WTC11 (cell line): ENCODE results near the gene CACNA1B. TPM values are rescaled to one million over a fixed set of nuclear protein-coding genes. Genes with fewer than 3 reads are reported as not detected.
A peak's percentile ranks its signal among the peaks of the same experiment; 100 is the strongest.

Experiments
- ATAC-seq: fragments of 200-7000 bp; cut with Tn5 transposase; 2 replicates; pipeline ENCODE4 v1.10.0; 2021; ENCODE audit warnings: mild to moderate bottlenecking, moderate library complexity
- CTCF ChIA-PET: fragments of 300-600 bp; sonication (Branson Sonifier 250); formaldehyde crosslinking; loops from one replicate; lab custom pipeline; 2021; ENCODE audit warnings: antibody characterized with exemption; lab: Charles Lee
- POLR2A ChIA-PET: fragments of 350-600 bp; sonication (Branson Sonifier 250); formaldehyde crosslinking; loops from one replicate; lab custom pipeline; 2021; ENCODE audit warnings: antibody characterized with exemption; lab: Charles Lee
- DNase-seq: peaks from one replicate; pipeline ENCODE4 v3.0.0; 2021; ENCODE audit warnings: low spot score
- H3K27ac Mint-ChIP-seq: 2 replicates; pipeline ENCODE4 v1.8.0; 2021; ENCODE audit warnings: mixed read lengths
- H3K27me3 Mint-ChIP-seq: 2 replicates; pipeline ENCODE4 v1.8.0; 2021; ENCODE audit warnings: low read depth, mild to moderate bottlenecking, moderate library complexity, mixed read lengths
- H3K36me3 Mint-ChIP-seq: 2 replicates; pipeline ENCODE4 v1.8.0; 2021; ENCODE audit warnings: mixed read lengths
- H3K4me1 Mint-ChIP-seq: 2 replicates; pipeline ENCODE4 v1.8.0; 2022; ENCODE audit warnings: mixed read lengths
- H3K4me3 Mint-ChIP-seq: 2 replicates; pipeline ENCODE4 v1.8.0; 2021; ENCODE audit warnings: mild to moderate bottlenecking, moderate library complexity, mixed read lengths
- H3K9me3 Mint-ChIP-seq: 2 replicates; pipeline ENCODE4 v1.8.0; 2021; ENCODE audit warnings: mixed read lengths
- ATF1 ChIP-seq: sonication (generic); formaldehyde crosslinking; IDR thresholded peaks from 2 replicates; pipeline ENCODE4 v1.8.1; 2023; ENCODE audit warnings: mild to moderate bottlenecking, moderate library complexity, missing genetic modification reagents
- FOXK1 ChIP-seq: sonication (generic); formaldehyde crosslinking; IDR thresholded peaks from 2 replicates; pipeline ENCODE4 v1.8.0; 2022; ENCODE audit warnings: mild to moderate bottlenecking, moderate library complexity, missing genetic modification reagents
- GTF2I ChIP-seq: fragments of 250-450 bp; sonication (Bioruptor Pico); conservative IDR thresholded peaks from 2 replicates; pipeline ENCODE4 v1.4.0; 2021; ENCODE audit warnings: mild to moderate bottlenecking
- JUN ChIP-seq: sonication (generic); formaldehyde crosslinking; IDR thresholded peaks from 2 replicates; pipeline ENCODE4 v1.8.0; 2023; ENCODE audit warnings: mild to moderate bottlenecking, missing genetic modification reagents
- MXD4 ChIP-seq: fragments of 250-450 bp; sonication (Bioruptor Pico); IDR thresholded peaks from 2 replicates; pipeline ENCODE4 v1.8.0; 2021; ENCODE audit warnings: mild to moderate bottlenecking, moderate library complexity, borderline replicate concordance
- TCF7 ChIP-seq: sonication (generic); formaldehyde crosslinking; IDR thresholded peaks from 2 replicates; pipeline ENCODE4 v1.8.0; 2022; ENCODE audit warnings: mild to moderate bottlenecking, low read depth, missing genetic modification reagents, moderate library complexity
- TEAD4 ChIP-seq: sonication (generic); formaldehyde crosslinking; IDR thresholded peaks from 2 replicates; pipeline ENCODE4 v1.8.0; 2022; ENCODE audit warnings: mild to moderate bottlenecking, missing genetic modification reagents
- ZNF121 ChIP-seq: sonication (generic); formaldehyde crosslinking; IDR thresholded peaks from 2 replicates; pipeline ENCODE4 v1.8.0; 2023; ENCODE audit warnings: missing genetic modification reagents
- ZNF232 ChIP-seq: sonication (generic); formaldehyde crosslinking; IDR thresholded peaks from 2 replicates; pipeline ENCODE4 v1.8.0; 2022; ENCODE audit warnings: mild to moderate bottlenecking, missing genetic modification reagents
- ZNF263 ChIP-seq: sonication (generic); formaldehyde crosslinking; IDR thresholded peaks from 2 replicates; pipeline ENCODE4 v1.8.1; 2022; ENCODE audit warnings: low read depth, mild to moderate bottlenecking, moderate library complexity, missing genetic modification reagents
- ZNF317 ChIP-seq: sonication (generic); formaldehyde crosslinking; IDR thresholded peaks from 2 replicates; pipeline ENCODE4 v1.8.1; 2023; ENCODE audit warnings: low read depth, mild to moderate bottlenecking, moderate library complexity, missing genetic modification reagents, borderline replicate concordance
- ZNF423 ChIP-seq: fragments of 250-450 bp; sonication (Bioruptor Pico); IDR thresholded peaks from 2 replicates; pipeline ENCODE4 v2.1.2; 2022; ENCODE audit warnings: mild to moderate bottlenecking, moderate library complexity
- total RNA-seq: library from RNA; stranded (reverse); gene quantifications from 3 replicates; pipeline ENCODE4 v1.2.3, GENCODE V29; 2021
- TF ChIP-seq, protein P1 (sequence below): sonication (generic); formaldehyde crosslinking; conservative IDR thresholded peaks from 2 replicates; pipeline ENCODE4 v1.8.1; 2022; ENCODE audit warnings: mild to moderate bottlenecking, missing genetic modification reagents
- TF ChIP-seq, protein P2 (sequence below): fragments of 250-450 bp; sonication (Bioruptor Pico); IDR thresholded peaks from 2 replicates; pipeline ENCODE4 v1.9.0; 2021; ENCODE audit warnings: mild to moderate bottlenecking, borderline replicate concordance
- TF ChIP-seq, protein P3 (sequence below): fragments of 250-450 bp; sonication (Bioruptor Pico); IDR thresholded peaks from 2 replicates; pipeline ENCODE4 v1.9.0; 2021; ENCODE audit warnings: mild to moderate bottlenecking
- TF ChIP-seq, protein P4 (sequence below): sonication (generic); formaldehyde crosslinking; IDR thresholded peaks from 2 replicates; pipeline ENCODE4 v1.8.0; 2023; ENCODE audit warnings: missing genetic modification reagents
- TF ChIP-seq, protein P5 (sequence below): sonication (generic); formaldehyde crosslinking; IDR thresholded peaks from 2 replicates; pipeline ENCODE4 v1.8.1; 2023; ENCODE audit warnings: mild to moderate bottlenecking, missing genetic modification reagents, moderate library complexity
- TF ChIP-seq, protein P6 (sequence below): fragments of 200-600 bp; IDR thresholded peaks from 2 replicates; pipeline ENCODE4 v1.8.0; 2022; ENCODE audit warnings: antibody characterized with exemption
- TF ChIP-seq, protein P7 (sequence below): sonication (generic); formaldehyde crosslinking; IDR thresholded peaks from 2 replicates; pipeline ENCODE4 v1.8.0; 2023; ENCODE audit warnings: mild to moderate bottlenecking, missing genetic modification reagents
- TF ChIP-seq, protein P8 (sequence below): sonication (generic); formaldehyde crosslinking; IDR thresholded peaks from 2 replicates; pipeline ENCODE4 v1.8.1; 2022; ENCODE audit warnings: missing genetic modification reagents, borderline replicate concordance

CACNA1B gene
- total RNA-seq, 1 experiment from 2014 or later: 8.4 TPM

DNA sequence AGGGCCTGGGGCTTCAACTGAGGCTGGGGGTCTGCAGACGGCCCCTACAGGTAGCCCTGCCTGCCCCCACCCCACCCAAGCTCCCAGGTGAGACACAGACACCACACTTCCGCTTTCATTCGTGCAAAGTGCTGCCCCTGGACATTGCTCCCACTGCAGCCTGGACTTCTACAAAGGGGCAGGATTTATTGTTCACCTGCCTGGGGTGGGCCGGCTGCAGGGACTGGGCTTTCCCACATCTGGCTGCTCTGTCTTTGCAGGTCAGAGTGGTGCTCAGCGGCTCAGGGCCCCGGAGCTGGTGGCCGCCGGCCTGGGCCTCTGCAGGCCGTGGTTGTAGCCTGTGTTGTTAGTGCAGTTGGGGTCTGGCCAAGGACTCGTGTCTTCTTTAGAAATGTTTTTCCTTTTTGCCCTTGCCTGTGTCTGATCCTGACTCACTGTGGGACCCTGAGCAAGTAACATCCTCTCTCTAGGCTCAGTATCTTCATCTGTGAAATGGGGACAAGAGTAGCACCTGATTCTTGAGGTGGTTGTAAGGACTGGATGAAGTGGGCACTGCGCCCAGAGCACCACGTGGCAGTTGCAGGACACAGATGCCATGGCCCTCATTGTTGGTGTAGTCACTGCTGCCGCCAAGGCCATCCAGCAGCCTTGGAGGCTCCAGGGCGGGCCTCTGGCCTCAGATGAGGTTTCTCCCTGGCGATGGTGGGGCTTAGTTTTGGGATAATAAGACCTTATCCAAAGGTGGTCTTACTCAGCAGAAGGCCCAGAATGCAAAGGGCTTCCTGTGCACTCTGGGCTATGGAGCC is 143.9 kb downstream of the CACNA1B start:
- peaks cover 10% of the 10 kb centered on the region for H3K27me3 Mint-ChIP-seq
- no peak overlapping the region for H3K27ac Mint-ChIP-seq
- TF ChIP-seq, protein P1, sequence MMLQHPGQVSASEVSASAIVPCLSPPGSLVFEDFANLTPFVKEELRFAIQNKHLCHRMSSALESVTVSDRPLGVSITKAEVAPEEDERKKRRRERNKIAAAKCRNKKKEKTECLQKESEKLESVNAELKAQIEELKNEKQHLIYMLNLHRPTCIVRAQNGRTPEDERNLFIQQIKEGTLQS (CRISPR knock-in tag): no peak
- TF ChIP-seq ZNF317 (CRISPR knock-in tag) (no peak), JUN (CRISPR knock-in tag) (no peak), ATF1 (CRISPR knock-in tag) (no peak), TEAD4 (CRISPR knock-in tag) (no peak), MXD4 (CRISPR knock-in tag) (no peak), ZNF121 (CRISPR knock-in tag) (no peak), ZNF232 (CRISPR knock-in tag) (no peak), TCF7 (CRISPR knock-in tag) (no peak)
- TF ChIP-seq, protein P2, sequence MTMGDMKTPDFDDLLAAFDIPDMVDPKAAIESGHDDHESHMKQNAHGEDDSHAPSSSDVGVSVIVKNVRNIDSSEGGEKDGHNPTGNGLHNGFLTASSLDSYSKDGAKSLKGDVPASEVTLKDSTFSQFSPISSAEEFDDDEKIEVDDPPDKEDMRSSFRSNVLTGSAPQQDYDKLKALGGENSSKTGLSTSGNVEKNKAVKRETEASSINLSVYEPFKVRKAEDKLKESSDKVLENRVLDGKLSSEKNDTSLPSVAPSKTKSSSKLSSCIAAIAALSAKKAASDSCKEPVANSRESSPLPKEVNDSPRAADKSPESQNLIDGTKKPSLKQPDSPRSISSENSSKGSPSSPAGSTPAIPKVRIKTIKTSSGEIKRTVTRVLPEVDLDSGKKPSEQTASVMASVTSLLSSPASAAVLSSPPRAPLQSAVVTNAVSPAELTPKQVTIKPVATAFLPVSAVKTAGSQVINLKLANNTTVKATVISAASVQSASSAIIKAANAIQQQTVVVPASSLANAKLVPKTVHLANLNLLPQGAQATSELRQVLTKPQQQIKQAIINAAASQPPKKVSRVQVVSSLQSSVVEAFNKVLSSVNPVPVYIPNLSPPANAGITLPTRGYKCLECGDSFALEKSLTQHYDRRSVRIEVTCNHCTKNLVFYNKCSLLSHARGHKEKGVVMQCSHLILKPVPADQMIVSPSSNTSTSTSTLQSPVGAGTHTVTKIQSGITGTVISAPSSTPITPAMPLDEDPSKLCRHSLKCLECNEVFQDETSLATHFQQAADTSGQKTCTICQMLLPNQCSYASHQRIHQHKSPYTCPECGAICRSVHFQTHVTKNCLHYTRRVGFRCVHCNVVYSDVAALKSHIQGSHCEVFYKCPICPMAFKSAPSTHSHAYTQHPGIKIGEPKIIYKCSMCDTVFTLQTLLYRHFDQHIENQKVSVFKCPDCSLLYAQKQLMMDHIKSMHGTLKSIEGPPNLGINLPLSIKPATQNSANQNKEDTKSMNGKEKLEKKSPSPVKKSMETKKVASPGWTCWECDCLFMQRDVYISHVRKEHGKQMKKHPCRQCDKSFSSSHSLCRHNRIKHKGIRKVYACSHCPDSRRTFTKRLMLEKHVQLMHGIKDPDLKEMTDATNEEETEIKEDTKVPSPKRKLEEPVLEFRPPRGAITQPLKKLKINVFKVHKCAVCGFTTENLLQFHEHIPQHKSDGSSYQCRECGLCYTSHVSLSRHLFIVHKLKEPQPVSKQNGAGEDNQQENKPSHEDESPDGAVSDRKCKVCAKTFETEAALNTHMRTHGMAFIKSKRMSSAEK: no peak
- TF ChIP-seq, protein P3, sequence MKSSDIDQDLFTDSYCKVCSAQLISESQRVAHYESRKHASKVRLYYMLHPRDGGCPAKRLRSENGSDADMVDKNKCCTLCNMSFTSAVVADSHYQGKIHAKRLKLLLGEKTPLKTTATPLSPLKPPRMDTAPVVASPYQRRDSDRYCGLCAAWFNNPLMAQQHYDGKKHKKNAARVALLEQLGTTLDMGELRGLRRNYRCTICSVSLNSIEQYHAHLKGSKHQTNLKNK (CRISPR knock-in tag): no peak
- TF ChIP-seq, protein P4, sequence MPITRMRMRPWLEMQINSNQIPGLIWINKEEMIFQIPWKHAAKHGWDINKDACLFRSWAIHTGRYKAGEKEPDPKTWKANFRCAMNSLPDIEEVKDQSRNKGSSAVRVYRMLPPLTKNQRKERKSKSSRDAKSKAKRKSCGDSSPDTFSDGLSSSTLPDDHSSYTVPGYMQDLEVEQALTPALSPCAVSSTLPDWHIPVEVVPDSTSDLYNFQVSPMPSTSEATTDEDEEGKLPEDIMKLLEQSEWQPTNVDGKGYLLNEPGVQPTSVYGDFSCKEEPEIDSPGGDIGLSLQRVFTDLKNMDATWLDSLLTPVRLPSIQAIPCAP (CRISPR knock-in tag): no peak
- TF ChIP-seq, protein P5, sequence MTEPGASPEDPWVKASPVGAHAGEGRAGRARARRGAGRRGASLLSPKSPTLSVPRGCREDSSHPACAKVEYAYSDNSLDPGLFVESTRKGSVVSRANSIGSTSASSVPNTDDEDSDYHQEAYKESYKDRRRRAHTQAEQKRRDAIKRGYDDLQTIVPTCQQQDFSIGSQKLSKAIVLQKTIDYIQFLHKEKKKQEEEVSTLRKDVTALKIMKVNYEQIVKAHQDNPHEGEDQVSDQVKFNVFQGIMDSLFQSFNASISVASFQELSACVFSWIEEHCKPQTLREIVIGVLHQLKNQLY: no peak
- peaks cover 13% of the 10 kb centered on the region for H3K36me3 Mint-ChIP-seq
- ChIA-PET POLR2A (no interaction called here), CTCF (interaction anchor here (1.1 to 1.8 kb wide), 4 partner anchors 9 to 49 kb away, joined by 3 to 19 read pairs (median 3); no protein-coding TSS in a partner anchor)
- DNase-seq: no peak
- H3K4me1 Mint-ChIP-seq: peaks cover 4% of the 10 kb centered on the region
- H3K9me3 Mint-ChIP-seq: no peaks in the 10 kb centered on the region
- no peak for ATAC-seq
- no peak overlapping the region for H3K4me3 Mint-ChIP-seq

DNA sequence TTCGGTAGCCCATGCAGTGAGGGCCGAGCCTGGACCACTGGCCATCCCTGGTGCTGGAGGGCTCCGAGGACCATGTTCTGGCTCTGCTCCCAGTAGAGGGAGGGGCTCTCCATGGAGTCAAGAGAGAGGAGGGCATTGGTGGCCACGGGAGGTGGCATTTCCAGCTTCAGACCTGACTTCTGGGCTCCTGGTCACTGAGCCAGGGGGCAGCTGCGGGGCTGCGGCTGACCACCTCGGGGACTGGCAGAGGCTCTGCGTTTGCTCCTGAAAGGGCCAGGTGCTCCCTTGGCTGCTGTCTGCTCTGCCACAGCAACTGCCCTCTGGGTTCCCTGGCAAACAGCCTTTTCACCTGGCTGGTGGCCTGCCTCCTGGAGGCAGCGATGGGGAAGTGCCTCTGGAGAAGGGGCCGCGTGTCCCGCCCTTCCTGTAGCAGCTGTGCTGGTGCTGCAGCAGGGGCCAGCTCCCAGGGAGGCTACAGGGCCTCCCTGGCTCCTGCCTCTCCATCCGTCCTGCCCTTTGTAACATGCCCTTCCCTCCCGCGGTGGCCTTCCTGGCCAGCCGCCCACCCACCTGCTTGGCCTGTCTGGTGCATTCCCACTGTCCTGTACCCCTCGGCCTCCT is 144.6 kb downstream of the CACNA1B start:
- Mint-ChIP-seq H3K27me3 (peaks cover 10% of the 10 kb centered on the region), H3K4me3 (peak overlapping the region; percentile 59; the same call in 1 of the 2 replicates), H3K9me3 (no peaks in the 10 kb centered on the region), H3K4me1 (peaks cover 4% of the 10 kb centered on the region), H3K27ac (no peak overlapping the region), H3K36me3 (peaks cover 15% of the 10 kb centered on the region)
- ChIA-PET CTCF (interaction anchor here (0.6 to 1.8 kb wide), 16 partner anchors 10 to 470 kb away, joined by 3 to 19 read pairs (median 3); partner anchors contain the start of genes DPH7 and MRPL41), POLR2A (no interaction called here)
- DNase-seq (peak; percentile 79), ATAC-seq (peak; percentile 81)
- TF ChIP-seq TCF7 (CRISPR knock-in tag) (no peak), ZNF263 (CRISPR knock-in tag) (peak; percentile 23), GTF2I (CRISPR knock-in tag) (peak; percentile 39; the same call in 1 of the 2 replicates), ZNF423 (CRISPR knock-in tag) (peak; percentile 23; the same call in 1 of the 2 replicates), FOXK1 (CRISPR knock-in tag) (peak; percentile 9; the same call in 1 of the 2 replicates), ZNF121 (CRISPR knock-in tag) (peak; percentile 92)
- TF ChIP-seq, protein P6, sequence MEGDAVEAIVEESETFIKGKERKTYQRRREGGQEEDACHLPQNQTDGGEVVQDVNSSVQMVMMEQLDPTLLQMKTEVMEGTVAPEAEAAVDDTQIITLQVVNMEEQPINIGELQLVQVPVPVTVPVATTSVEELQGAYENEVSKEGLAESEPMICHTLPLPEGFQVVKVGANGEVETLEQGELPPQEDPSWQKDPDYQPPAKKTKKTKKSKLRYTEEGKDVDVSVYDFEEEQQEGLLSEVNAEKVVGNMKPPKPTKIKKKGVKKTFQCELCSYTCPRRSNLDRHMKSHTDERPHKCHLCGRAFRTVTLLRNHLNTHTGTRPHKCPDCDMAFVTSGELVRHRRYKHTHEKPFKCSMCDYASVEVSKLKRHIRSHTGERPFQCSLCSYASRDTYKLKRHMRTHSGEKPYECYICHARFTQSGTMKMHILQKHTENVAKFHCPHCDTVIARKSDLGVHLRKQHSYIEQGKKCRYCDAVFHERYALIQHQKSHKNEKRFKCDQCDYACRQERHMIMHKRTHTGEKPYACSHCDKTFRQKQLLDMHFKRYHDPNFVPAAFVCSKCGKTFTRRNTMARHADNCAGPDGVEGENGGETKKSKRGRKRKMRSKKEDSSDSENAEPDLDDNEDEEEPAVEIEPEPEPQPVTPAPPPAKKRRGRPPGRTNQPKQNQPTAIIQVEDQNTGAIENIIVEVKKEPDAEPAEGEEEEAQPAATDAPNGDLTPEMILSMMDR: peak; percentile 52; the same call in 1 of the 2 replicates
- TF ChIP-seq, protein P7, sequence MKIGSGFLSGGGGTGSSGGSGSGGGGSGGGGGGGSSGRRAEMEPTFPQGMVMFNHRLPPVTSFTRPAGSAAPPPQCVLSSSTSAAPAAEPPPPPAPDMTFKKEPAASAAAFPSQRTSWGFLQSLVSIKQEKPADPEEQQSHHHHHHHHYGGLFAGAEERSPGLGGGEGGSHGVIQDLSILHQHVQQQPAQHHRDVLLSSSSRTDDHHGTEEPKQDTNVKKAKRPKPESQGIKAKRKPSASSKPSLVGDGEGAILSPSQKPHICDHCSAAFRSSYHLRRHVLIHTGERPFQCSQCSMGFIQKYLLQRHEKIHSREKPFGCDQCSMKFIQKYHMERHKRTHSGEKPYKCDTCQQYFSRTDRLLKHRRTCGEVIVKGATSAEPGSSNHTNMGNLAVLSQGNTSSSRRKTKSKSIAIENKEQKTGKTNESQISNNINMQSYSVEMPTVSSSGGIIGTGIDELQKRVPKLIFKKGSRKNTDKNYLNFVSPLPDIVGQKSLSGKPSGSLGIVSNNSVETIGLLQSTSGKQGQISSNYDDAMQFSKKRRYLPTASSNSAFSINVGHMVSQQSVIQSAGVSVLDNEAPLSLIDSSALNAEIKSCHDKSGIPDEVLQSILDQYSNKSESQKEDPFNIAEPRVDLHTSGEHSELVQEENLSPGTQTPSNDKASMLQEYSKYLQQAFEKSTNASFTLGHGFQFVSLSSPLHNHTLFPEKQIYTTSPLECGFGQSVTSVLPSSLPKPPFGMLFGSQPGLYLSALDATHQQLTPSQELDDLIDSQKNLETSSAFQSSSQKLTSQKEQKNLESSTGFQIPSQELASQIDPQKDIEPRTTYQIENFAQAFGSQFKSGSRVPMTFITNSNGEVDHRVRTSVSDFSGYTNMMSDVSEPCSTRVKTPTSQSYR (CRISPR knock-in tag): no peak
- TF ChIP-seq, protein P8, sequence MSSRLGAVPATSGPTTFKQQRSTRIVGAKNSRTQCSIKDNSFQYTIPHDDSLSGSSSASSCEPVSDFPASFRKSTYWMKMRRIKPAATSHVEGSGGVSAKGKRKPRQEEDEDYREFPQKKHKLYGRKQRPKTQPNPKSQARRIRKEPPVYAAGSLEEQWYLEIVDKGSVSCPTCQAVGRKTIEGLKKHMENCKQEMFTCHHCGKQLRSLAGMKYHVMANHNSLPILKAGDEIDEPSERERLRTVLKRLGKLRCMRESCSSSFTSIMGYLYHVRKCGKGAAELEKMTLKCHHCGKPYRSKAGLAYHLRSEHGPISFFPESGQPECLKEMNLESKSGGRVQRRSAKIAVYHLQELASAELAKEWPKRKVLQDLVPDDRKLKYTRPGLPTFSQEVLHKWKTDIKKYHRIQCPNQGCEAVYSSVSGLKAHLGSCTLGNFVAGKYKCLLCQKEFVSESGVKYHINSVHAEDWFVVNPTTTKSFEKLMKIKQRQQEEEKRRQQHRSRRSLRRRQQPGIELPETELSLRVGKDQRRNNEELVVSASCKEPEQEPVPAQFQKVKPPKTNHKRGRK (CRISPR knock-in tag): no peak
